ENCODE results near the gene FOXJ2.
"Not testable (repeated sequence)": the region's sequence is repeated elsewhere in the genome, so short reads cannot be mapped to it uniquely, and the experiment has no call there.

DNA sequence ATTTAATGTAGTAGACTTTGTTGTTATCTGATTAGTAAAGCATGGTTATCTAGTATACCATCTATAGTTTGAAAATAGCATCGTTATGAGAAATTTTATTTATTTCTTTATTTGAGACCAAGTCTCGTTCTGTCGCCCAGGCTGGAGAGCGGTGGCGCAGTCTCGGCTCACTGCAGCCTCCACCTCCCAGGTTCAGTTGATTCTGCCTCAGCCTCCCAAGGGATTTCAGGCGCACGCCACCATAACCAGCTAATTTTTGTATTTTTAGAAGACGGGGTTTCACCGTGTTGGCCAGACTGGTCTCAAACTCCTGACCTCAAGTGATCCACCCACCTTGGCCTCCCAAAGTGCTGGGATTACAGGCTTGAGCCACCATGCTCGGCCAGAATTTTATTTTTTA is 56.8 kb downstream of the FOXJ2 start:
- TF ChIP-seq, protein P1, sequence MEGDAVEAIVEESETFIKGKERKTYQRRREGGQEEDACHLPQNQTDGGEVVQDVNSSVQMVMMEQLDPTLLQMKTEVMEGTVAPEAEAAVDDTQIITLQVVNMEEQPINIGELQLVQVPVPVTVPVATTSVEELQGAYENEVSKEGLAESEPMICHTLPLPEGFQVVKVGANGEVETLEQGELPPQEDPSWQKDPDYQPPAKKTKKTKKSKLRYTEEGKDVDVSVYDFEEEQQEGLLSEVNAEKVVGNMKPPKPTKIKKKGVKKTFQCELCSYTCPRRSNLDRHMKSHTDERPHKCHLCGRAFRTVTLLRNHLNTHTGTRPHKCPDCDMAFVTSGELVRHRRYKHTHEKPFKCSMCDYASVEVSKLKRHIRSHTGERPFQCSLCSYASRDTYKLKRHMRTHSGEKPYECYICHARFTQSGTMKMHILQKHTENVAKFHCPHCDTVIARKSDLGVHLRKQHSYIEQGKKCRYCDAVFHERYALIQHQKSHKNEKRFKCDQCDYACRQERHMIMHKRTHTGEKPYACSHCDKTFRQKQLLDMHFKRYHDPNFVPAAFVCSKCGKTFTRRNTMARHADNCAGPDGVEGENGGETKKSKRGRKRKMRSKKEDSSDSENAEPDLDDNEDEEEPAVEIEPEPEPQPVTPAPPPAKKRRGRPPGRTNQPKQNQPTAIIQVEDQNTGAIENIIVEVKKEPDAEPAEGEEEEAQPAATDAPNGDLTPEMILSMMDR (IDR thresholded peaks at IDR 0.05; ENCODE audit: low read length): not testable (repeated sequence)
- TF ChIP-seq EZH2 (optimal IDR thresholded peaks at IDR 0.05; ENCODE audit: low read depth, low read length); EZH2phosphoT487 (IDR thresholded peaks at IDR 0.05; ENCODE audit: low read length): not testable (repeated sequence)
